ENCODE results near the gene ROR2.

The ROR2 gene

DNA sequence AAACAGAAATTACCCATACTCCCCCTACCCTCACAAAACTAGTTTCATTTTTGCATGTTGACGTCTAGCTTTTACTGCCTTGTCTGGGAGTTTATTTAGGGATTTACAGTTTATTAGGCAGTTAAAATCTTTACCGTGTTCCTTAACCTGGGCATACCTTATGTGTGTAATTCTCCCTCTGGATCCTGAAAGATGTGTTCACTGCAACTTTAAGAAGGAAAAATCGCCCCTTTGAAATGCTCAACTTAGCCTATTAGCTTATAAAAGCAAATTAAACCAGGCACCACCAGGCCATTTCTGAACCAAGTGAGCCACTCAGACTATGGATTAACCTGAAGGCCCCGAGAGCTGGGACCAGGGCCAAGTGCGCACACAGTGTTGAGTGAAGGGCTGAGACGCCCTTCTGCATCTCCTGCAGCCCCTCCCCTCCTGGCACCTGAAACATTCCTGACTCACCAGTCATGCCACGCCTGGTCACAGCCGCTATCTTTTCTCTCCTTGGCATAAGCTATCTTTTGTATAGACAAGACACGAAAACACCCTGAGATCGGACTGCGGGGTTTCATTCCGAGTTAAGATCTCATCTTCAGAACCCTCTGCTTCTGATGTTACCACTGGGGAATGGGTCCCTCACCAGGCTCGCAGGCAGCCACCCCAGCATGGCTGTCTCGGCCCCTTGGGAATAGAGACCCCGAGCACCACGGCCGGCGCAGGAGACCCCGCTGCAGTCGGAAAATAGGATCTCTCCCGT, 111.9 kb downstream of the ROR2 start:
- no peak for DNase-seq

- no peak for DNase-seq
Measured at GRCh38 chr9:91836515-91836914, 113.5 kb downstream of the ROR2 start.

DNA sequence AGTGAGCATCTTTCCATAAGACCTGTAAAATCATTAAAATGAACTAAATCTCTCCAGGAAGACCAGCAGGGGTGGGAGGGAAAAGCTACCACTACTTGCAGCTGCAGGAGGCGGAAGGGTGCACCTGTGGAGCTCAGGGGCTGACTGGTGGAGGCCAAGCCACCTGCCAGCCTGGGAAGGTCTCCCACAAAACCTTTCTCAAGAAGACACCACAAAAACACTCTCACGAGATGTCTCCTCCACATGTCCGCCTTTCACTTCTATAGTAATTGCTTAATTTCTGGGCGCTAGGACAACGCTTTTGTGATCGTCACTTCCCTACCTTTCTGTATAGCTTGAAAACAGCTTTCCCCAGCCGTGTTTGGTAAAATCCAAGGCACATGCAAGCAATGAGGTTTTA, 114.4 kb downstream of the ROR2 start:
- no peak for DNase-seq

DNA sequence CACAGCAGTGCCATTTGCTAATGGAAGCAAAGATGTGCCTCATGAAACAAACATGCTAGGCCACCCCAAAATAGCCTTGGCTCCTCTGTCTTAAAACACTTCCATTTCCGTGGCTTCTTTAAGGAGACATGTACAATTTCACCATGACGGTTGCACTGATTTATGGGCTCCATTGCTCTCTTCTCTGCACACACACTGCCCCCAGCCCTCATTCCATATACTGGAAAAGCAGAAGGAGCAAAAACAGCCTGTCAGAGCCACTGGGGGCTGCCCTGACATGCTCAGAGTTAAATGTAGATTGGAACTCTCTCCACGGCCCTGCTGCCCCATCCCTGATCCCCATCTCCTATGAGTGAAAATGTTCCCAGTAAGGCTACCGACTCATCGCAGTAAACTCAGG, 114.8 kb downstream of the ROR2 start:
- no peak for DNase-seq

DNA sequence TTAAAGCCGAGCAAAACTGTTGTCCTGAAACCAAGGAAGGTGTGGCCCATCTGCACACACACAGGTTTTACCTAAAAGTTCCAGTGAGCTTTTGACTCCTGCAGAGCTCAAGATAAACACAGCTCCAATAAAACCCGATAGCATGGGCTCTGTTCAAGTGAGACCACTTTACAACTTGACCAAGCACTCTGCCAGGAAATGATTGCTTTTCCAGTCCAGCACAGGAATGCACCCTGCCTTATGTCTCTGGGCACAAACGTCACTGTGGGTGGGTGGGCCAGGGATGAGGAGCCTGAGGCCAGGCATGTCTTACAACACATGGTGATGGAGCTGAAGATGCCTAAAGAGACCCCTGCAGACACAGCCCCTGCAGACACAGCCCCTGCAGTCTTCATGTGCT, 115.3 kb downstream of the ROR2 start:
- DNase-seq, result no peak

DNA sequence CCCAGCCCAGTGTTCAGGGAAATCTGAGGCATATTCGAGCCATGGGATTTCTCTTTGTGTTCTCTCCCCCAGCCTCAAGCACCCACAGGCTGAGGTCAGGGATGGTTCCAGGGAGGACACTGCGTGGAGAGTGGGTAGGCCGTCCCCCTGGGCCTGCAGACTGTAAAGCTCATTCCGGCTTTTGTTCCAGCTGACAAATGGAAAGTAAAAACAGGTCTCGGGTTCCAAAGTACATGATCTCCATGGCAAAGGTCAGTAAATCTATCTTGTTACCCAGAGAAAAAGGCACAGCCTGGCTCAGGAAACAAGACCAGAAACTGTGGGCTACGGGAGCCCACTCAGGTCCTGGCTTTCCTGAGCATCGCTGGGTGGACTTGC, 116.2 kb downstream of the ROR2 start:
- no peak for DNase-seq

DNA sequence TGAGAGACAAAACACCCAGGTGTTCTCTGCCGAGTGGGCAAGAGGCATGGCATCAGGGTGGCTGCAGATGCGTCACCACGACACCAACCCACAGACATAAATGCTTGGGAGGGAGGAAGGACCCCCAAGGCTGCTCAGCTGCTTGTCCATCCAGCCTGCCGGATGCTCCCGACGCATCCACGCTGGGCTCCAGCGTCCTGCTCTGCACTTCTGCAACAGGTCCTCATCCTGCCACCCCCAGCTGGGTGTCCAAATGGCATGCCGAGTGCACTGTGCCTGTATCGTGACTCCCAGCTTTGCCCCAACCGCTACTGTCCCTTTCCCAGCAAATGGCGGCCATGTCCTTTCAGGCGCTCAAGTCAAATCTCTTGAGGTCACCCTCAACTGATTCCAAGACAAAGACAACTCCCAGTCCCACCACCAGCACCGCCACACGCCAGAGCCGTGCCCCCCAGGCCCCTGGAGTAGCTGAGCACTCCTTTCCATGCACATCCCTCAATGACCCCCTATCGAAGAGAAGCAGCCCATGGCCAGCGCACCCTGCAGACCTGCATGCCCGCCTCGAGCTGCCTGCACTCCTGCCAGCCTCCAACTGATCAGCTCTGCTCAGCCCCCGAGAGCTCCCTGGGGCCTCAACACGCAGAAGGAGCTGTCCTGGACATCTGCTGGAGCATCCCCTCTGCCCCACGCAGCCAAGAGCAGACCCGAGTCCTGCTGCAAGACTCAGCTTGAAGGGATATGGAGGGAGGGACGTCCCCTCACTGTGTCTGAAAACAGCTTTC, 116.7 kb downstream of the ROR2 start:
- DNase-seq, result no peak

- no peak for DNase-seq
Measured at GRCh38 chr9:91832322-91832721, 117.7 kb downstream of the ROR2 start.

DNA sequence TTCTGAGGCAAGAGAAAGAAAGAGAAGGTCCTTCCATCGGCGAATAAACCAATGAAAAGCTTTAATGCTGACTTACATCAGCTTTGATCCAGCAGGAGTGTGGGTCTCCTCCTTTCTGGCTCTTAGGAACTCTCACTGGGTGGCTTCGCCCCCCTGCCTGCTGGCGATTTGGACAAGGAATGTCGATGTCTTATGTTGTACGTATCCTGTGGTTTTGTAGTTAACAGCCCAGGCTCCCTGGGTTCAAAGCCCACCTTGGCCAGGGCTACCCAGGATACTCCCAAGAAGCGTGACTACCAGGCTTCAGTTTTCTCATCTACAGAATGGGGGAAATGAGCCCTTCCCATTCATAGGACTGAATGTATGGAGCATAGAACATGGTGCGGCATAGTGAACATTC, 124.2 kb downstream of the ROR2 start:
- DNase-seq, result no peak

DNA sequence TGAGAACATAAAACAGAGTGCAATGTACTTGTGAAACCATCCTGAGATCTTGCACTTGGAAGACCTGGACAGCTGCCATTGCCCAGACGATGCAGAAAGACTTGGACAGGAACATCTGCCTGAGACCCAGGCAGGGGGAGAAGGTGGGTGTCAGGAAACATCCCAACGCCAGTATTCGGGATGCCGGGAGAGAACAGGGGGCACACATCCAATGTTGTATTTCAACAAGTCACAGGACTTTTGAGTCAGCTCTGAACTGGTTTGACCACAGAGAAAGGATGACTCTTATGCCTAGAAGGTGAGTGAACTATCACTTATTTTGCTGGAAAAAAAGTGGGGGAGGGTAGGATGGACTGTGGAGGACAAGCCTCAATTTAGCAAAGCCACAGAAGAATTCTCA, 124.6 kb downstream of the ROR2 start:
- DNase-seq, result no peak

DNA sequence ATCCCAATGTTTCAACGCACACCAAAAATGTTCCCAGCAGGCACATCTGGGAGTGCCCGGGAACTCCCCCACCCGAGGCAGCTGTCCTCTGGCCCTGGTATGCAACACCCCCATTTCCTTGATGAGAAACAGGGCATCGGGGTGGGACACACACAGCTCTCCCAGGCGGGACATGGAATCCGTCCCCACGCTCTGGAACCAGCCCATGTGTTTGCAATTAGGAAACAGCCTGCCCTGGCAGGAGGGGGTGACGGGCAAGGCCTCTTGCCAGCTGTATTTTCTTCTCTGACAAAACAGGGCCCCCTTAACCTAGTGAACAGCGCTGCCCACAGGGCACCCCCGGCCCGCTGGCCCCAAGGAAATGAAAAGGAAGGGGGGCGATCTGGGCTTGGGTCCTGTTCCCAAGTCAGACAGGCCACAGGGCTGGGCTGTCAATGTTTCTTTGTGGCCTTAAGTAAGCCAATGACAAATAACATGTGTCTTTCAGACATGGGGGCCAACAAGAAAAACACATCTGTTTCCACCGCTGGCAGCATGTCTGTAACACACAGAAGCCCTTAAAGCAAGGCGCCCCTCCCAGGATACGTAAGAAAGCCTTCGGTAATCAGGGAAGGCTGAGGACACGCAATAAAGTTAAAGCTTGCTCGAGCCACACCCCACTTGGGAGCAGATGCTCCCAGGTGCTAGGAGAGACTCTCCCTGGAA, 125.3 kb downstream of the ROR2 start:
- no peak for DNase-seq

DNA sequence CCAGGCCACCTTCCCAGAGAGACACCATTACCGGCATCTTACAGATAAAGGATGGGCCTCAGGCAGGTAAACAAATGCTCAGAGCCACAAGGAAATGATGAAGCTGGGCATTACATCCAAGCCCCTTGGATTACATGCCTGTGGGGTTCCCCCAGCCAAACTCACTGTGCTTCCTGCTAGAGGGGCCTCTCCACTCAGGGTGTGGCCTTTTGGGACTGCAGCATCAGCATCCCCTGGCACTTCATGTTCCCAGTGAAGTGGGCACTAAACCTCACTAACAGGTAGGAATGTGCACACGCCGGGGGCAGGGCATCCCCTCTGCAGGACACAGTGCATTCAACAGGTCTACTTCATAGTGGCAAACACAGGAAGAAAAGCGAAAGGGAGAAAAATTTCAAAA, 125.9 kb downstream of the ROR2 start:
- DNase-seq, result no peak

DNA sequence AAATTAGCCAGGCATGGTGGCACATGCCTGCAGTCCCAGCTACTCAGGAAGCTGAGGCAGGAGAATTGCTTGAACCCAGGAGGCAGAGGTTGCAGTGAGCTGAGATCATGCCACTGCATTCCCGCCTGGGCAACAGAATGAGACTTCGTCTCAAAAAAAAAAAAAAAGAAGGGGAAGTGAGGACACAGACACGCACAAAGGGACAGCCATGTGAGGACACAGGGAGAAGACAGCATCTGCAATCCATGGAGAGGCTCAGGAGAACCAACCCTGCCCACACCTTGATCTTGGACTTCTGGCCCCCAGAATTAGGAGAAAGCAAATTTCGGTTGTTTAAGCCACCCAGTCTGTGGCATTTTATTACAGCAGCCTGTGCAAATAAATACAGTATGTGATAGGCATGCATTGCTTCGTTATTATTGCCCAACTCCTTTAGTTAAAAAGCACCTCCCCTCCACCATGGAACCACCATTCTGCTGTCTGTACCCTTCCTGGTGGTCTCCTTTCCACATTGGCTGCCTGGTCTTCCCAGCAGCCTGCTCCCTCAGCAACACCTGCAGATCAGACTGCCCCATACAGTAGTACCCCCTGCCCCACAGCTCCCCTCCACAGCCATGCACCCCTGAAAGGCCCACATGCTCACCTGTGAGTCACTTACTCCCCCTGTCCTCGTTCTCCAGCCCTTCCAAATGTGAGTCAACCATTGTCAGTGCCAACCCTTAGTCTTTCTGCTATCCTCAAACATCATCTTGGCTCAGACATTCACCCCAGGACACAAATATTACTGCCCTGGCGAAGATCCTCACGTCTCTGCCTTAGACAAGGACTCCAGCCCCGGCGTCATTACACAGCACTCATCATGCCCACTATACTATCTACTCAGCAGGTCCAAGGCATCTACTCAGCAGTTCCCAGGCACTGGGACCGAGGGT, 128.8 kb downstream of the ROR2 start:
- no peak for DNase-seq

GRCh38 chr9:91820126-91820750, 129.8 kb downstream of the ROR2 start:
- no peak for DNase-seq

- DNase-seq, result no peak
Measured at GRCh38 chr9:91818647-91819403, 131.2 kb downstream of the ROR2 start.

DNA sequence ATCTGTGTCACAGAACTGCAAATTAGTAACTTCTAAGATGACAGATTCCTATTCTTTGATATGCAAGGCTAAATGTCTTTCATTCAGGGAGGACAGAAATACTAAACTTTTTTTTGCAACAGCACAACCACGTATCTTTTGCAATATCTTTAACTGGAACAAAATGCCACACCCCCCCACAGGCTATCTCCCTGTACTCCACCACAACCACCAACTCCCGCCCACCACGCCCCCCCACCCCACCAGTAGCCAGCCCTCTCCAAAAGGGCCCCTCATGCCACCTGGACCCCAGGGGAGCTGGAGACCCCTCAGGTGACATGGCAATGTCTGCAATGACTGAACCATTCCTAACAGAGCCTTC, 131.8 kb downstream of the ROR2 start:
- DNase-seq, result no peak

GRCh38 chr9:91817493-91818224, 132.4 kb downstream of the ROR2 start:
- DNase-seq, result no peak

DNA sequence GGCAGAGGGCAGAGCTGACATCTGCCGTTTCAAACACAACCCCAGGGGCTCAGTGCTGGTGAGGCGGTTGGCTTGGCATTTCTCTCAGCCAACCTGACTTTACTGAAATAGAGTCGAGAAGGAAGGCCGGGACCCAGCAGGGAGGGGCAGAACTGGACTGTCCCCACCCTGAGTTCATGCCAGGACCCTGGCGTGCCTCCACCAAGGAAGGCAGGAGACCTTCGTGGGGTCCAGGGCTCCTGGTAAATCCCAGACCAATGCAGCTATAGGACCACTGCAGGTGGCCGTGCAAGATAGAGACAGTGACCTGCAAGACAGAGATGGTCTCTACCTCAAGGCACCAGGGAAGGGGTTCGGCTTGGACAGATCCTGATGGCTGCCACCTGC, 132.9 kb downstream of the ROR2 start:
- DNase-seq, result no peak

DNA sequence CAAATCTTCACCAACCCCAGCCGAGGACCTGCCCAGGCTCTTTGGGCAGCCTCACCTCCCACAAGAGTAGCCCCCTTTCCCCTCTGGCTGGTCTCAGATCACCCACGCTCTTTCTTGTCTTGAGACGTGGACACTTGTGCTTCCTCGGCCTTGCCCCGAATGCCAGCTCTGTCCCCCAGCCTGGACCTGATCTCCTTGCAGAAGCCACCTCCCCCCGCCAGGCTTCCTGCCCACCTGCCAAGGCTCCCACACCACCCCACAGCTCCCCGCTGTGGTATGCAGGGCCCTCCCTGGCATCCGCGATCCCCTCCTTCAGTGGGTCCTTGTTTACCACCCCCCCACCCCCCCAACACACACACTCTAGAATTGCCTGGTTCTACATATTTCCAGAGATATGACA, 133.7 kb downstream of the ROR2 start:
- no peak for DNase-seq

GRCh38 chr9:91815896-91816295, 134.1 kb downstream of the ROR2 start:
- DNase-seq, result no peak

DNA sequence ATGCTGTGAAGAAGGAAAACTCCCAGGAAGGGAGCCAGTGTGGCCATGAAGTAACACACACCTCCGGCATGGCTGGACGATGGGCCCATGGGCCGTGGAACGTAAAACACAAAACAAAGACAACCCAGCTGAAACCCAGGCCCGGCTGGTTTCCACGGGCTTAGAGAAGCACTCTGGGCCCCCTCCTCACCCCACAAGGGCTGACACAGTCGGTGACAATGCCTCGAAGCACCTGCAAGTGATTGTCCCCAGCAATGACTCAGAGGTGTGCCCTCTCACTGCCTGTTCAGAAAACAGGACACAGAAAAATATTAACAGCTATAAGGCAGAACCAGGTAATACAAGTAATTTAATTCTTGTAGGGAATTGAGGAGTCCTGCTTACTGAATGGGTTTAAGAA, 135.3 kb downstream of the ROR2 start:
- DNase-seq, result no peak
